HG02610 (cell line): ENCODE results near the gene CEACAM4.
"Not testable (repeated sequence)": the region's sequence is repeated elsewhere in the genome, so short reads cannot be mapped to it uniquely, and the experiment has no call there.

Source experiments
- ATAC-seq: cut with Tn5 transposase; IDR thresholded peaks from one replicate; pipeline ENCODE4 v1.9.1; 2021; ENCODE audit warnings: mild to moderate bottlenecking, moderate library complexity; ENCODE audit not compliant: unreplicated experiment

The CEACAM4 gene

GRCh38 chr19:41626877-41627276 lies at the start of gene CEACAM4:
Gene CEACAM4, minus strand, starts transcription at chr19:41627074. Its CDS starts 111 bp downstream, at chr19:41626963.
- no peak for ATAC-seq

GRCh38 chr19:41671486-41671885 lies 44.6 kb upstream of the CEACAM4 start:
- no peak for ATAC-seq

GRCh38 chr19:41670755-41671154 lies 43.9 kb upstream of the CEACAM4 start:
- ATAC-seq: no peak

GRCh38 chr19:41668315-41668714 lies 41.4 kb upstream of the CEACAM4 start:
- ATAC-seq: no peak

GRCh38 chr19:41666075-41666474 lies 39.2 kb upstream of the CEACAM4 start:
- ATAC-seq: no peak

GRCh38 chr19:41657157-41657556 lies 30.3 kb upstream of the CEACAM4 start:
- no peak for ATAC-seq

GRCh38 chr19:41656756-41657155 lies 29.9 kb upstream of the CEACAM4 start:
- not testable (repeated sequence) for ATAC-seq

- no peak for ATAC-seq
Observed at GRCh38 chr19:41652250-41652649, 25.4 kb upstream of the CEACAM4 start.

- no peak for ATAC-seq
Observed at GRCh38 chr19:41649827-41650226, 23.0 kb upstream of the CEACAM4 start.

- no peak for ATAC-seq
Observed at GRCh38 chr19:41646589-41647204, 19.8 kb upstream of the CEACAM4 start.

GRCh38 chr19:41641879-41642485 lies 15.1 kb upstream of the CEACAM4 start:
- ATAC-seq: no peak

GRCh38 chr19:41638641-41639081 lies 11.8 kb upstream of the CEACAM4 start:
- ATAC-seq: no peak

- ATAC-seq: no peak
Observed at GRCh38 chr19:41637484-41637883, 10.6 kb upstream of the CEACAM4 start.

GRCh38 chr19:41627966-41628675 lies 1.2 kb upstream of the CEACAM4 start:
- ATAC-seq: no peak

GRCh38 chr19:41626278-41626677 lies 596 bp downstream of the CEACAM4 start:
- no peak for ATAC-seq

- no peak for ATAC-seq
Observed at GRCh38 chr19:41624937-41625336, 1.9 kb downstream of the CEACAM4 start.

GRCh38 chr19:41624515-41624914 lies 2.4 kb downstream of the CEACAM4 start:
- ATAC-seq: no peak

GRCh38 chr19:41623360-41623759 lies 3.5 kb downstream of the CEACAM4 start:
- ATAC-seq: no peak

- no peak for ATAC-seq
Observed at GRCh38 chr19:41621654-41622053, 5.2 kb downstream of the CEACAM4 start.

- no peak for ATAC-seq
Observed at GRCh38 chr19:41621226-41621625, 5.6 kb downstream of the CEACAM4 start.

- no peak for ATAC-seq
Observed at GRCh38 chr19:41620171-41620570, 6.7 kb downstream of the CEACAM4 start.

GRCh38 chr19:41619018-41619556 lies 7.8 kb downstream of the CEACAM4 start:
- ATAC-seq: no peak
